Uterus (tissue), 2 donors: ENCODE measurements around the gene HOXA9.

Source experiments
- CTCF ChIP-seq, 4 experiments: fragments of 200-600 bp in 2 of 4; fragments of 450-650 bp in 2 of 4; sonication (generic) in 2 of 4; IDR thresholded peaks; one replicate each; pipeline ENCODE4 v1.5.1; 2016 to 2019; ENCODE audit warnings: antibody characterized with exemption in 4 of 4, mild to moderate bottlenecking in 2 of 4, moderate library complexity in 1 of 4
- POLR2A ChIP-seq, 2 donors: fragments of 450-650 bp; IDR thresholded peaks; one replicate each; pipeline ENCODE4 v1.6.1; 2016; ENCODE audit warnings: antibody characterized with exemption in 2 of 2, mild to moderate bottlenecking in 1 of 2, moderate library complexity in 1 of 2

GRCh38 chr7:27178366-27178765 is 13.0 kb upstream of the HOXA9 start:
- TF ChIP-seq CTCF (IDR thresholded peaks at IDR 0.05) (no peak), POLR2A (IDR thresholded peaks at IDR 0.05) (no peak)
